HepG2 (cell line): Measurements from ENCODE around the gene MPP7.

ENCODE experiments used
- BRCA1 ChIP-seq: sonication (generic); formaldehyde crosslinking; IDR thresholded peaks from 2 replicates; pipeline ENCODE4 v1.4.0; 2020; ENCODE audit warnings: missing genetic modification reagents
- HMG20A ChIP-seq: IDR thresholded peaks from 2 replicates; pipeline ENCODE4 v1.6.1; 2016; ENCODE audit warnings: borderline replicate concordance
- NAIF1 ChIP-seq: sonication (generic); formaldehyde crosslinking; IDR thresholded peaks from 2 replicates; pipeline ENCODE4 v1.5.0; 2020; ENCODE audit warnings: mild to moderate bottlenecking, missing genetic modification reagents, borderline replicate concordance
- STAT5B ChIP-seq: sonication (generic); formaldehyde crosslinking; IDR thresholded peaks from 2 replicates; pipeline ENCODE4 v1.4.0; 2020; ENCODE audit warnings: missing genetic modification reagents
- TF ChIP-seq, protein P1 (sequence below): sonication (generic); formaldehyde crosslinking; IDR thresholded peaks from 2 replicates; pipeline ENCODE4 v1.5.0; 2020; ENCODE audit warnings: mild to moderate bottlenecking, missing genetic modification reagents, moderate library complexity
- TF ChIP-seq, protein P2 (sequence below): conservative IDR thresholded peaks from 2 replicates; pipeline ENCODE4 v1.6.1; 2018; ENCODE audit warnings: missing genetic modification reagents
- TF ChIP-seq, protein P3 (sequence below): IDR thresholded peaks from 2 replicates; pipeline ENCODE4 v1.6.1; 2016; ENCODE audit warnings: missing compliant biosample characterization, missing genetic modification reagents, borderline replicate concordance

DNA sequence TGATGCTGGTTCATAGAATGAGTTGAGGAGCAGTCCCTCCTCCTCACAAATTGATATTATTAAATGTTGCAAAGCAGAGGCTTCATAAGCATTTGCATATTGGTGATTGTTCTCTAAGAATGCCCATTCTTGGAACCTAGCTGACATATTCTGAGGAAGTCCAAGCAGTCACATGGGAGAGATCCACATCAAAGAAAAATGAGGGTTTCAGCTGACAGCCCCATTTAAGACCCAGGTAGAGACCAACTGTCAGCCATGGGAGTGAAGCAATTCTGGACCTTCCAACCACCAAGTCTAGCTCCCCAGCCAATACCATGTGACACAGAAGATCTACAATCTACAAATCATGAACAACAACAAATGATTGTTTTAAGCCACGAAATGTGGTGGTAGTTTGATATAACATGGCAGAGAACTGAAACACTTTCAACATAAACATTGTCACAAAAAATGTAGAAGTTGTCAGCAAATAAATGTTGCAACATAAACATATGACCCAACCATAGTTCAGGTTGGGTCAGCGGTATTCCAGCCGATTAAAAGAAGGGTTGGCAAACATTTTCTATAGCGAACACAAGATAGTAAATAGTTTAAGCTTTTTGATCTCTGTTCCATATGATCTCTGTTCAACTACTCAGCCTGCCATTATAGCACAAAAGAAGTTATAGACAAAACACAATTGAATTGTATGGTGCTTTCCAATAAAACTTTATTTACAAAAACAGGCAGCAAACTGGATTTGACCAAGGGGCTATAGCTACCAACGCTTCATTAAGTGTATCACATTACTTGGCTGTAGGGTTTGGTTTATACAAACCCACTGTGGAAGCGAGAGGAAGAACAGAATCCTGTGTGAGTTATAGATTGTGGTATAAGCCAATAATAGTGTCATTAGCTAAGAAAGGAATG is 41.4 kb upstream of the MPP7 start:
- TF ChIP-seq HMG20A (peak; percentile 13; the same call in 1 of the 2 replicates), BRCA1 (CRISPR knock-in tag) (no peak), STAT5B (no peak), NAIF1 (CRISPR knock-in tag) (no peak)
- TF ChIP-seq, protein P1, sequence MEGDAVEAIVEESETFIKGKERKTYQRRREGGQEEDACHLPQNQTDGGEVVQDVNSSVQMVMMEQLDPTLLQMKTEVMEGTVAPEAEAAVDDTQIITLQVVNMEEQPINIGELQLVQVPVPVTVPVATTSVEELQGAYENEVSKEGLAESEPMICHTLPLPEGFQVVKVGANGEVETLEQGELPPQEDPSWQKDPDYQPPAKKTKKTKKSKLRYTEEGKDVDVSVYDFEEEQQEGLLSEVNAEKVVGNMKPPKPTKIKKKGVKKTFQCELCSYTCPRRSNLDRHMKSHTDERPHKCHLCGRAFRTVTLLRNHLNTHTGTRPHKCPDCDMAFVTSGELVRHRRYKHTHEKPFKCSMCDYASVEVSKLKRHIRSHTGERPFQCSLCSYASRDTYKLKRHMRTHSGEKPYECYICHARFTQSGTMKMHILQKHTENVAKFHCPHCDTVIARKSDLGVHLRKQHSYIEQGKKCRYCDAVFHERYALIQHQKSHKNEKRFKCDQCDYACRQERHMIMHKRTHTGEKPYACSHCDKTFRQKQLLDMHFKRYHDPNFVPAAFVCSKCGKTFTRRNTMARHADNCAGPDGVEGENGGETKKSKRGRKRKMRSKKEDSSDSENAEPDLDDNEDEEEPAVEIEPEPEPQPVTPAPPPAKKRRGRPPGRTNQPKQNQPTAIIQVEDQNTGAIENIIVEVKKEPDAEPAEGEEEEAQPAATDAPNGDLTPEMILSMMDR (CRISPR knock-in tag) = no peak
- TF ChIP-seq, protein P2, sequence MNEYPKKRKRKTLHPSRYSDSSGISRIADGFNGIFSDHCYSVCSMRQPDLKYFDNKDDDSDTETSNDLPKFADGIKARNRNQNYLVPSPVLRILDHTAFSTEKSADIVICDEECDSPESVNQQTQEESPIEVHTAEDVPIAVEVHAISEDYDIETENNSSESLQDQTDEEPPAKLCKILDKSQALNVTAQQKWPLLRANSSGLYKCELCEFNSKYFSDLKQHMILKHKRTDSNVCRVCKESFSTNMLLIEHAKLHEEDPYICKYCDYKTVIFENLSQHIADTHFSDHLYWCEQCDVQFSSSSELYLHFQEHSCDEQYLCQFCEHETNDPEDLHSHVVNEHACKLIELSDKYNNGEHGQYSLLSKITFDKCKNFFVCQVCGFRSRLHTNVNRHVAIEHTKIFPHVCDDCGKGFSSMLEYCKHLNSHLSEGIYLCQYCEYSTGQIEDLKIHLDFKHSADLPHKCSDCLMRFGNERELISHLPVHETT (CRISPR knock-in tag) = no peak
- TF ChIP-seq, protein P3, sequence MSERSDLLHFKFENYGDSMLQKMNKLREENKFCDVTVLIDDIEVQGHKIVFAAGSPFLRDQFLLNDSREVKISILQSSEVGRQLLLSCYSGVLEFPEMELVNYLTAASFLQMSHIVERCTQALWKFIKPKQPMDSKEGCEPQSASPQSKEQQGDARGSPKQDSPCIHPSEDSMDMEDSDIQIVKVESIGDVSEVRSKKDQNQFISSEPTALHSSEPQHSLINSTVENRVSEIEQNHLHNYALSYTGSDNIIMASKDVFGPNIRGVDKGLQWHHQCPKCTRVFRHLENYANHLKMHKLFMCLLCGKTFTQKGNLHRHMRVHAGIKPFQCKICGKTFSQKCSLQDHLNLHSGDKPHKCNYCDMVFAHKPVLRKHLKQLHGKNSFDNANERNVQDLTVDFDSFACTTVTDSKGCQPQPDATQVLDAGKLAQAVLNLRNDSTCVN = no peak
